ENCODE results near the gene CDH23.

- no peak for TF ChIP-seq CTCF (IDR thresholded peaks at IDR 0.05)
- no peak for TF ChIP-seq SMAD4 (CRISPR knock-in tag; IDR thresholded peaks at IDR 0.05)
- no peak for TF ChIP-seq JUN (CRISPR knock-in tag; IDR thresholded peaks at IDR 0.05)
- no peak for TF ChIP-seq NR2C2 (CRISPR knock-in tag; IDR thresholded peaks at IDR 0.05)
Measured at GRCh38 chr10:71621231-71622153, 224.8 kb downstream of the CDH23 start.

All from WTC11 (cell line).